A673 (cell line): Measurements from ENCODE around the gene COLQ. TPM values are rescaled to one million over a fixed set of nuclear protein-coding genes. Genes with fewer than 3 reads are reported as not detected.

Experiments
- BruUV-seq: library from RNA; stranded (reverse); fragments of 400-500 nt; replicated peaks from 2 replicates; lab custom pipeline; 2021; lab: Mats Ljungman, UMichigan
- CTCF ChIA-PET: fragments of 300-600 bp; sonication (Branson Sonifier 250); formaldehyde crosslinking; loops from one replicate; lab custom pipeline; 2022; ENCODE audit warnings: antibody characterized with exemption; lab: Charles Lee
- POLR2A ChIA-PET: fragments of 300-600 bp; sonication (Branson Sonifier 250); formaldehyde crosslinking; loops from one replicate; lab custom pipeline; 2022; ENCODE audit warnings: antibody characterized with exemption; ENCODE audit not compliant: low non-redundant PET; lab: Charles Lee
- DNase-seq: peaks from one replicate; pipeline ENCODE4 v3.0.0-alpha.2; 2015; ENCODE audit warnings: low spot score
- H3K27ac ChIP-seq: fragments of 200-600 bp; sonication (generic); 2 replicates; pipeline ENCODE4 v1.5.1; 2016; ENCODE audit warnings: mixed run types, low read depth, mild to moderate bottlenecking, mixed read lengths, antibody characterized with exemption, low read length; ENCODE audit not compliant: poor library complexity, severe bottlenecking
- H3K27me3 ChIP-seq: fragments of 200-600 bp; sonication (generic); replicated peaks from 2 replicates; pipeline ENCODE4 v1.6.1; 2017; ENCODE audit warnings: mixed run types, low read depth, mild to moderate bottlenecking, mixed read lengths, antibody characterized with exemption, low read length; ENCODE audit not compliant: insufficient read depth, poor library complexity
- H3K36me3 ChIP-seq: fragments of 200-600 bp; sonication (generic); 2 replicates; pipeline ENCODE4 v1.6.1; 2016; ENCODE audit warnings: mixed run types, mild to moderate bottlenecking, mixed read lengths, antibody characterized with exemption, low read length; ENCODE audit not compliant: insufficient read depth, poor library complexity, severe bottlenecking
- H3K4me1 ChIP-seq: fragments of 200-600 bp; sonication (generic); 2 replicates; pipeline ENCODE4 v1.6.1; 2017; ENCODE audit warnings: mixed run types, mild to moderate bottlenecking, mixed read lengths, antibody characterized with exemption, low read length; ENCODE audit not compliant: insufficient read depth, poor library complexity, severe bottlenecking
- H3K4me3 ChIP-seq: fragments of 200-600 bp; sonication (generic); 2 replicates; pipeline ENCODE4 v1.5.1; 2016; ENCODE audit warnings: low read depth, mixed run types, mild to moderate bottlenecking, mixed read lengths, low read length; ENCODE audit not compliant: poor library complexity, severe bottlenecking
- H3K9me3 ChIP-seq: fragments of 200-600 bp; sonication (generic); 2 replicates; pipeline ENCODE4 v1.6.1; 2016; ENCODE audit warnings: mixed run types, low read depth, mild to moderate bottlenecking, mixed read lengths, antibody characterized with exemption, low read length; ENCODE audit not compliant: poor library complexity, severe bottlenecking
- CTCF ChIP-seq: fragments of 300-800, 200-600 bp; sonication (generic); conservative IDR thresholded peaks from 2 replicates; pipeline ENCODE4 v1.5.1; 2017; ENCODE audit warnings: low read depth, mild to moderate bottlenecking, antibody characterized with exemption, low read length, moderate library complexity, mixed read lengths
- EZH2 ChIP-seq: fragments of 200-600 bp; sonication (generic); IDR thresholded peaks from 2 replicates; pipeline ENCODE4 v1.6.1; 2017; ENCODE audit warnings: borderline replicate concordance, low read depth, mild to moderate bottlenecking, mixed read lengths, antibody characterized with exemption, low read length; ENCODE audit not compliant: poor library complexity, severe bottlenecking
- intact Hi-C: fragments of 100-400 bp; cut with micrococcal nuclease; formaldehyde crosslinking; loops from one replicate; pipeline ENCODE4 v1.10.0; 2022; ENCODE audit not compliant: unreplicated experiment
- total RNA-seq: library from RNA; stranded (reverse); gene quantifications from 2 replicates; pipeline ENCODE4 v1.2.3, GENCODE V29; 2021

Gene COLQ
- total RNA-seq, 1 experiment from 2014 or later: 0.21 TPM

DNA sequence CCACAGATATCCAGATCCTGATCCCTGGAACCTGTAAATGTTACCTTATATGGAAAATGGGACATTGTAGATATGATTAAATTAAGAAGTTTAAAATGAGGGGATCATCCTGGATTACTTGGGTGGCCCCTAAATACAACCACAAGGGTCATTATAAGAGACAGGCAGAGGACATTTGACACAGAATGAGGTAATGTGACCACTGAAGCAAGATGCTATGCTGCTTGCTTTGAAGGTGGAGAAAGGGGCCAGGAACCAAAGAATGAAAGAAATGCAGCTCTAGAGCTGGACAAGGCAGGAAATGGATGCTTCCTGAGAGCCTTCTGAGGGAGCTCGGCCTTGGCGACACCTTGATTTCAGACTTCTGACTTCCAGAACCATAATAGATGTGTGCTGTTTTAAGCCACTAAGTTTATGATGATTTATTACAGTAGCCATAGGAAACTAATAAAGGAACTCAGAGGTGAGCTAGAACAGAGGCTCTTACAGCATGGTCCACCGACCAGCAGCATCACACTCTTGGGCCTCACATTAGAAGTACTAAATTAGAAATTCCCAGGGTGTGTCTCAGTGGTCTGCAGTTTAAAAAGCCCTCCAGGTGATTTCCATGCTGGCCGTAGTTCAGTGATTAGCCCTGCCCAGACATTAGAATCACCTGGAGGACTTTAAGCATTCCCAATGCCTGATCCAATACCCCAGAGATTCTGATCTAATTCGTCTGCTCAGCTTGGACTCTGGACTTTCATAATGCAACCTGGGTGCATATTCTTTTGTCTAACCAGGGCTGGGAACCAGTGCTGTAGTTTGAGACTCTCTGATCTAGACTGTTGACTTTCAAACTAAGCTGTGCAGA lies 7.5 kb downstream of the COLQ start:
- no peak overlapping the region for H3K27ac ChIP-seq
- H3K4me1 ChIP-seq: no peaks in the 10 kb centered on the region
- TF ChIP-seq CTCF: no peak
- no peak for TF ChIP-seq EZH2
- ChIA-PET CTCF (no interaction called here), POLR2A (no interaction called here)
- BruUV-seq: no TSS peak
- H3K4me3 ChIP-seq: no peak overlapping the region
- H3K9me3 ChIP-seq: no peaks in the 10 kb centered on the region
- H3K27me3 ChIP-seq: no peaks in the 10 kb centered on the region
- DNase-seq: no peak
- intact Hi-C loops: no loop called here
- H3K36me3 ChIP-seq: no peaks in the 10 kb centered on the region

- Histone ChIP-seq H3K27ac (no peak overlapping the region), H3K4me3 (no peak overlapping the region), H3K27me3 (no peaks in the 10 kb centered on the region), H3K4me1 (no peaks in the 10 kb centered on the region), H3K9me3 (no peaks in the 10 kb centered on the region), H3K36me3 (no peaks in the 10 kb centered on the region)
- no TSS peak for BruUV-seq
- POLR2A ChIA-PET: no interaction called here
- CTCF ChIA-PET: no interaction called here
- DNase-seq: no peak
- intact Hi-C loops: no loop called here
- TF ChIP-seq EZH2: no peak
- TF ChIP-seq CTCF: no peak
Measured at GRCh38 chr3:15513116-15513515, 8.4 kb downstream of the COLQ start.

DNA sequence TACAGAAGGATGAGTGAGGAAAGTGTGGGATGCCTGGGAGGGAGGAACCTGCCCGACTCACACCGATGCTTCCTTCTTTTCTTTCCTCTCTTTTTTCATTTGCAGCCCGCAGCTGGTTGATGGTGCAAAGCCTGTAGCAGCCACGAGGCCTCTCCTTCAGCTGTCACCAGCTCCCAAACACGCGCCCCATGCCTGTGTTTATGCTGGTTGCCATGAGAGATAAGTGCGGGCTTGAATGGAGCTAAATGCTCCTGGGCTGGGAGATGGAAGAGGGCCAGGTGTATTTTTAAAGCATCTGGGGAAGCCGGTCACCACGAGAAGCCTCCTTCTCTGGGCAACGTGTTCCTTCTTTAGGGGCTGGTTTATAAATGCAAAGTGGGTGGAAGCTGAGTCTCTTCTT lies 9.3 kb downstream of the COLQ start:
- ChIA-PET CTCF (no interaction called here), POLR2A (no interaction called here)
- DNase-seq: no peak
- no peak for TF ChIP-seq EZH2
- TF ChIP-seq CTCF: no peak
- no peaks in the 10 kb centered on the region for H3K4me1 ChIP-seq
- no peaks in the 10 kb centered on the region for H3K36me3 ChIP-seq
- no peaks in the 10 kb centered on the region for H3K9me3 ChIP-seq
- H3K27me3 ChIP-seq: no peaks in the 10 kb centered on the region
- no peak overlapping the region for H3K4me3 ChIP-seq
- BruUV-seq: no TSS peak
- no peak overlapping the region for H3K27ac ChIP-seq
- intact Hi-C loops: no loop called here
